ENCODE measurements around the gene TCP11L2. TPM values are rescaled to one million over a fixed set of nuclear protein-coding genes. Genes with fewer than 3 reads are reported as not detected.
A peak's percentile ranks its signal among the peaks of the same experiment; 100 is the strongest.

The TCP11L2 gene
- total and polyA plus RNA-seq, 2 of the 13 experiments (the other 11 are each of a cell fraction or from before 2014, with no cell fraction given): 4.6 to 24.1 TPM

GRCh38 chr12:106282457-106283097 is 20.0 kb upstream of the TCP11L2 start (continued):
- TF ChIP-seq GFI1 (CRISPR knock-in tag; IDR thresholded peaks at IDR 0.05; ENCODE audit: borderline replicate concordance): peak; percentile 100
- TF ChIP-seq ZNF878 (CRISPR knock-in tag; IDR thresholded peaks at IDR 0.05): peak; percentile 71; the same call in 1 of the 2 replicates
- peak; percentile 81; the same call in 1 of the 2 replicates for TF ChIP-seq ZNF614 (CRISPR knock-in tag; IDR thresholded peaks at IDR 0.05; ENCODE audit: borderline replicate concordance)
- no peak; the same call in 1 of the 2 replicates for TF ChIP-seq DRAP1 (CRISPR knock-in tag; IDR thresholded peaks at IDR 0.05)
- no peak; the same call in 1 of the 2 replicates for TF ChIP-seq ARID2 (CRISPR knock-in tag; IDR thresholded peaks at IDR 0.05; ENCODE audit: borderline replicate concordance)
- peak; percentile 79; the same call in 1 of the 2 replicates for TF ChIP-seq REPIN1 (CRISPR knock-in tag; IDR thresholded peaks at IDR 0.05; ENCODE audit: borderline replicate concordance, low read depth)
- TF ChIP-seq ZBTB38 (CRISPR knock-in tag; IDR thresholded peaks at IDR 0.05): no peak
- peak; percentile 94 for TF ChIP-seq RXRB (CRISPR knock-in tag; IDR thresholded peaks at IDR 0.05; ENCODE audit: borderline replicate concordance)
- TF ChIP-seq SIX1 (CRISPR knock-in tag; IDR thresholded peaks at IDR 0.05; ENCODE audit: borderline replicate concordance): peak; percentile 79; the same call in 1 of the 2 replicates
- no peak for TF ChIP-seq ZNF543 (CRISPR knock-in tag; IDR thresholded peaks at IDR 0.05)
- peak; percentile 82 for TF ChIP-seq ZBTB7B (CRISPR knock-in tag; IDR thresholded peaks at IDR 0.05)
- TF ChIP-seq PITX1 (CRISPR knock-in tag; IDR thresholded peaks at IDR 0.05): peak; percentile 75
- no peak for TF ChIP-seq HES4 (CRISPR knock-in tag; IDR thresholded peaks at IDR 0.05; ENCODE audit: borderline replicate concordance)
- no peak for TF ChIP-seq ETV6 (CRISPR knock-in tag; conservative IDR thresholded peaks at IDR 0.05)
- TF ChIP-seq RFX3 (CRISPR knock-in tag; IDR thresholded peaks at IDR 0.05): no peak
- TF ChIP-seq BRCA1 (CRISPR knock-in tag; IDR thresholded peaks at IDR 0.05): no peak
- TF ChIP-seq, protein P1, sequence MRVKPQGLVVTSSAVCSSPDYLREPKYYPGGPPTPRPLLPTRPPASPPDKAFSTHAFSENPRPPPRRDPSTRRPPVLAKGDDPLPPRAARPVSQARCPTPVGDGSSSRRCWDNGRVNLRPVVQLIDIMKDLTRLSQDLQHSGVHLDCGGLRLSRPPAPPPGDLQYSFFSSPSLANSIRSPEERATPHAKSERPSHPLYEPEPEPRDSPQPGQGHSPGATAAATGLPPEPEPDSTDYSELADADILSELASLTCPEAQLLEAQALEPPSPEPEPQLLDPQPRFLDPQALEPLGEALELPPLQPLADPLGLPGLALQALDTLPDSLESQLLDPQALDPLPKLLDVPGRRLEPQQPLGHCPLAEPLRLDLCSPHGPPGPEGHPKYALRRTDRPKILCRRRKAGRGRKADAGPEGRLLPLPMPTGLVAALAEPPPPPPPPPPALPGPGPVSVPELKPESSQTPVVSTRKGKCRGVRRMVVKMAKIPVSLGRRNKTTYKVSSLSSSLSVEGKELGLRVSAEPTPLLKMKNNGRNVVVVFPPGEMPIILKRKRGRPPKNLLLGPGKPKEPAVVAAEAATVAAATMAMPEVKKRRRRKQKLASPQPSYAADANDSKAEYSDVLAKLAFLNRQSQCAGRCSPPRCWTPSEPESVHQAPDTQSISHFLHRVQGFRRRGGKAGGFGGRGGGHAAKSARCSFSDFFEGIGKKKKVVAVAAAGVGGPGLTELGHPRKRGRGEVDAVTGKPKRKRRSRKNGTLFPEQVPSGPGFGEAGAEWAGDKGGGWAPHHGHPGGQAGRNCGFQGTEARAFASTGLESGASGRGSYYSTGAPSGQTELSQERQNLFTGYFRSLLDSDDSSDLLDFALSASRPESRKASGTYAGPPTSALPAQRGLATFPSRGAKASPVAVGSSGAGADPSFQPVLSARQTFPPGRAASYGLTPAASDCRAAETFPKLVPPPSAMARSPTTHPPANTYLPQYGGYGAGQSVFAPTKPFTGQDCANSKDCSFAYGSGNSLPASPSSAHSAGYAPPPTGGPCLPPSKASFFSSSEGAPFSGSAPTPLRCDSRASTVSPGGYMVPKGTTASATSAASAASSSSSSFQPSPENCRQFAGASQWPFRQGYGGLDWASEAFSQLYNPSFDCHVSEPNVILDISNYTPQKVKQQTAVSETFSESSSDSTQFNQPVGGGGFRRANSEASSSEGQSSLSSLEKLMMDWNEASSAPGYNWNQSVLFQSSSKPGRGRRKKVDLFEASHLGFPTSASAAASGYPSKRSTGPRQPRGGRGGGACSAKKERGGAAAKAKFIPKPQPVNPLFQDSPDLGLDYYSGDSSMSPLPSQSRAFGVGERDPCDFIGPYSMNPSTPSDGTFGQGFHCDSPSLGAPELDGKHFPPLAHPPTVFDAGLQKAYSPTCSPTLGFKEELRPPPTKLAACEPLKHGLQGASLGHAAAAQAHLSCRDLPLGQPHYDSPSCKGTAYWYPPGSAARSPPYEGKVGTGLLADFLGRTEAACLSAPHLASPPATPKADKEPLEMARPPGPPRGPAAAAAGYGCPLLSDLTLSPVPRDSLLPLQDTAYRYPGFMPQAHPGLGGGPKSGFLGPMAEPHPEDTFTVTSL (CRISPR knock-in tag; IDR thresholded peaks at IDR 0.05; ENCODE audit: borderline replicate concordance): peak; percentile 91; the same call in 1 of the 2 replicates
- peak; percentile 97 for TF ChIP-seq HHEX (CRISPR knock-in tag; IDR thresholded peaks at IDR 0.05)
- peak; percentile 47; the same call in 1 of the 2 replicates for TF ChIP-seq MAX (IDR thresholded peaks at IDR 0.05)
- TF ChIP-seq ZBTB33 (CRISPR knock-in tag; IDR thresholded peaks at IDR 0.05): 0 out of 2 replicates have a peak, but pooled peaks have one; percentile 51
- peak; percentile 93 for TF ChIP-seq SMAD3 (CRISPR knock-in tag; IDR thresholded peaks at IDR 0.05)
- no peak for TF ChIP-seq AGO2 (optimal IDR thresholded peaks at IDR 0.05; ENCODE audit: low read depth, low read length)
- TF ChIP-seq NFKB2 (CRISPR knock-in tag; IDR thresholded peaks at IDR 0.05; ENCODE audit: borderline replicate concordance): no peak
